Left colon (tissue), 2 donors: Measurements from ENCODE around the gene GUCD1. TPM values are rescaled to one million over a fixed set of nuclear protein-coding genes. Genes with fewer than 3 reads are reported as not detected.
"Not testable (repeated sequence)": the region's sequence is repeated elsewhere in the genome, so short reads cannot be mapped to it uniquely, and the experiment has no call there.

Experiments
- ATAC-seq: fragments of 200-7000 bp; cut with Tn5 transposase; one replicate; pipeline ENCODE4 v1.9.1; 2020; ENCODE audit warnings: mild to moderate bottlenecking, moderate library complexity
- DNase-seq, 2 donors: peaks; one replicate each; pipeline ENCODE4 v3.0.0-alpha.2; 2020
- intact Hi-C, 2 donors: fragments of 100-400 bp; cut with DNase I in 1 of 2; cut with micrococcal nuclease in 1 of 2; formaldehyde crosslinking; loops; one replicate each; pipeline versions ENCODE4 v1.11.2 to v1.14.0; 2022; cut with DNase I, micrococcal nuclease
- total RNA-seq, 2 donors: library from RNA; stranded (reverse); fragmentation: NEBNext Ultra II Directional; extraction: Animal tissue kit (Norgen Biotek cat#: 25700); gene quantifications; one replicate each; pipeline ENCODE4 v1.2.1, GENCODE V29; 2021
- donor health status: DM: no; HTN: no; CAD: no.
- donor health status: DM: yes; HTN: yes; CAD: no.

Gene GUCD1
- total RNA-seq, 2 donors from 2014 or later = 219 to 241 TPM

GRCh38 chr22:24578355-24579257 is 23.7 kb upstream of the GUCD1 start:
- intact Hi-C loops = no loop called here
- DNase-seq = no peak
- ATAC-seq = peak; percentile 82

GRCh38 chr22:24576778-24577177 is 21.8 kb upstream of the GUCD1 start:
- no peak for DNase-seq
- peak; percentile 56 for ATAC-seq
- intact Hi-C loops = no loop called here

DNA sequence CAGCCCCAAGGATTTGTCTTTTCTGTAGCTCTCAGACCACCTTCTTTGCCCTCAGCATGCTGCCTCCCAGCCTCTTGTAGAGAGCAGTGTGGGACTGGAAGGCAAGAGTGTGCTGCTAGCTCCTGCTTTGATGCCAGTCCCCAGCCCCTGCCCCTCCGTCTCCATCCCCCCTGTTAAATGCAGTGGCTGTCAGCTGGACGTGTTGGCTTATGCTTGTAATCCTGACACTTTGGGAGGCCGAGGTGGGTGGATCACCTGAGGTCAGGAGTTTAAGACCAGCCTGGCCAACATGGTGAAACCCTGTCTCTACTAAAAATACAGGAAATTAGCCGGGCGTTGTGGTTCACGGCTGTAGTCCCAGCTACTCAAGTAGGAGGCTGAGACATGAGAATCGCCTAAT is 16.3 kb upstream of the GUCD1 start:
- intact Hi-C loops = no loop called here
- no peak for ATAC-seq

GRCh38 chr22:24567668-24568067 is 12.7 kb upstream of the GUCD1 start:
- ATAC-seq = no peak
- intact Hi-C loops = no loop called here
- DNase-seq = no peak

More for the DNA sequence above, 16.3 kb upstream of the GUCD1 start:
- DNase-seq = no peak

- DNase-seq (no peak), ATAC-seq (no peak)
- intact Hi-C loops = no loop called here
These were observed 12.1 kb upstream of the GUCD1 start for GRCh38 chr22:24566899-24567511.

DNA sequence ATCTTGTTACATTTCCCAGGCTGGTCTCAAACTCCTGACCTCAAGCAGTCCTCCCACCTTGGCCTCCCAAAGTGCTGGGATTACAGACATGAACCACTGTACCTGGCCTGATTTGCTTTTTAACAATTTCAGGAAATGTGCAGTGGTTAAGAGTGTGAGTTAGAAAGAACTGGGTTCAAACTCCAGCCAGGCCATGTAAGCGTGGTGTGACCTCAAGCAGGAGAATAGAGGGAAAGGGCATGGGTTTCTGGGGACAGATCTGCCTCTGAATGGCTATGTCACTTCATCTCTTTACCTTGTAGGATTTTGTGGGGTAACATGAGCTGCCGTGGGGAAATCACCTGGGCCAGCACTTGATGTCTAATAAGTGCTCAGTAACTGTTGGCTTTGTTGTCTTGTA is 10.1 kb upstream of the GUCD1 start:
- ATAC-seq (no peak), DNase-seq (no peak)
- intact Hi-C loops = no loop called here

GRCh38 chr22:24564376-24565058 is 9.6 kb upstream of the GUCD1 start:
- ATAC-seq (no peak), DNase-seq (no peak)
- intact Hi-C loops = no loop called here

DNA sequence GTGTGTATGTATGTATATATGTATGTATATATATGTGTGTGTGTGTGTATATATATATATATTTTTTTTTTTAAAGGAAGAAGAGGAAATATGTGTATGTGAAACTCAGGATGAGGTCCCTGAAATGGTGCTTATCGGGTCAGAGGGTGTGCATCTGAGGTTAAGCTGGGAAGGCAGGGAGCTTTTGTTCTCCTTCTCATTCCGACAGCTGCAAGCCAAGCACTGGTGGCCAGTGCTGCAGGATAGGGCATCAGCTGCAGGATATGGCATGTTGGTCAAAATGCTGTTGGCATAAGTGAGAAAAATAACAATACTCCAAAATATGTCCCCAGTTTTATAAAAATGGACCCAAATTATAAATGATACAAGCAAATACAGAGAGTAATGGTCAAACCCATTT is 8.3 kb upstream of the GUCD1 start:
- intact Hi-C loops = no loop called here
- ATAC-seq = no peak

GRCh38 chr22:24559471-24559870 is 4.5 kb upstream of the GUCD1 start:
- no peak for ATAC-seq
- intact Hi-C loops = no loop called here
- no peak for DNase-seq

More for the DNA sequence above, 8.3 kb upstream of the GUCD1 start:
- DNase-seq = no peak

DNA sequence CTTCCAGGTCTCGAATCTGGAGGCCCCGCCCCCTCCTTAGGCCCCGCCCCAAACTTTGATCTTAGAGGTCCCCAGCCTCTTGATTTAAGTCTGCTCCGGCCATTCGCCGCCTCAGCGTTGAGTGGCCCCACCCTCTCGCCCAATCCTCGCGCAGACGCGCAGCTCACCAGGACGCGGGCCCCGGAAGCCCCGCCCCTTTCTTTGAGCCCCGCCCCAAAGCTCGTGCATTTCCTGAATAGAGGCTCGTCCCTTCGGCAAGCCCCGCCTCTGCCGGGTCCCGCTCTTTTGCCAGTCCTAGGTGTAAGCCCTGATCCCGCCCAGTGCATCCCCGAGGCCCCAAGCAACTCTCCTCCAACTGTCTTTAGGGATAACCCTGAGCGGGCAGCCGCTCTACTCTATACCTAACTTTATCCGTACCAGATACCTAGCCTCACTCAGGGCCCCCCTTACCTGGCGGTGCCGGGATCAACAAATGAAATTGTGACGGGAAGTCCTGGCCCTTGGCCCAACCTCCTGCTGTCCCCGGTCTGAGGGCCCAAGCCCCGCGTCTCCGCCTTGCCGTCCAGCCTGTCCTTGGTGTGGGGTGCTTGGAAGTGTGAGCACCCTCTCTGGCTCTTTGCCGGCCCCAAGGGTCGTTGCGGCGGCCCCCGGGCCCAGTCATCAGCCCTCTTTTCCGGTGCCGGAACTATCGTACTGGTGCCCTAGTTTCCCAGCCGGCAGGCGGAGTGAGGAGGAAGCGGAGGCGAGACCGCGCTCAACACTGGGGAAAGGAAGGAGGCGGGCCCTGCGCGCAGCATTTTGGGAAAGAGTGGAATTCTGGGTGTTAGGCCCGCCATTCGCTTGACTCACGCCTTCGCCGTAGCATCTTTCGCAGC is 464 bp upstream of the GUCD1 start, which contains the start of gene SNRPD3:
Gene SNRPD3 (plus strand): TSS at position 835 of the 875 bp plus-strand sequence. CDS start 1,676 bp downstream, outside the sequence.
- intact Hi-C loops = no loop called here
- ATAC-seq = peak; percentile 74
- DNase-seq = peak; percentile 99 to 100

DNA sequence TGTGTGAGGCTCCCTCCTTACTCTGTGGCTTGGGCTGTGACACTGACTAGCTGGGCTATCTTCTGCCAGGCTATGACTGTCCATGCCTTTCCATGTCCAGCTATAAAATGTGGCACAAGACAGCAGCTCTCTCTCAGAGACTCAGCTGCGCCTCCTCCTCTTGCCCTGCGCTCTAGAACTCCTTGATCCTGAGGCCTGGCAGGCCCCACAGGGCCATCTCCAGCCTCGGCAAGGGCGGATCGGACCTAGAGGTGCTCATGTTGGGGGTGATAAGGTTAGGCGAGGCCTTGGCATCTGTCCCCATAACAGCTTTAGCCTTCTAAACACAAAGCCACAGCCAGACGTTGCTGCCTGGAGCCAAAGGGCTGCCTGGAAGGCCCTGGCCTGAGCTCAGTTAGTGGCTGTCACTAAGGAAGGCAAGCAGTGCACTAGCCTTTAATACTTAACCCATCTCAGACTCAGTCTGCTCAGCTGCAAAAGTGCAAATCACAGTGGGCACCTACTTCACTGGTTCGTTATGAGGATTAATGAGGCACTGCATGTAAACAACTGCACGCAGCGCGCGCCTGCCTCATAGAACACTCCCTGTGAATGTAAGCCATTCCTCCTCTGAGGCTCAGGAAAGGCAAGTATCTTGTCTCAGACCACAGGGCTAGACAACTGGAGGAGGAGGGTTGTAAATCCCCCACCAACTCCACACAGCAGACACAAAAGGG is 1.2 kb downstream of the GUCD1 start:
- DNase-seq (peak; percentile 55 to 56), ATAC-seq (peak; percentile 5)
- intact Hi-C loops = no loop called here

DNA sequence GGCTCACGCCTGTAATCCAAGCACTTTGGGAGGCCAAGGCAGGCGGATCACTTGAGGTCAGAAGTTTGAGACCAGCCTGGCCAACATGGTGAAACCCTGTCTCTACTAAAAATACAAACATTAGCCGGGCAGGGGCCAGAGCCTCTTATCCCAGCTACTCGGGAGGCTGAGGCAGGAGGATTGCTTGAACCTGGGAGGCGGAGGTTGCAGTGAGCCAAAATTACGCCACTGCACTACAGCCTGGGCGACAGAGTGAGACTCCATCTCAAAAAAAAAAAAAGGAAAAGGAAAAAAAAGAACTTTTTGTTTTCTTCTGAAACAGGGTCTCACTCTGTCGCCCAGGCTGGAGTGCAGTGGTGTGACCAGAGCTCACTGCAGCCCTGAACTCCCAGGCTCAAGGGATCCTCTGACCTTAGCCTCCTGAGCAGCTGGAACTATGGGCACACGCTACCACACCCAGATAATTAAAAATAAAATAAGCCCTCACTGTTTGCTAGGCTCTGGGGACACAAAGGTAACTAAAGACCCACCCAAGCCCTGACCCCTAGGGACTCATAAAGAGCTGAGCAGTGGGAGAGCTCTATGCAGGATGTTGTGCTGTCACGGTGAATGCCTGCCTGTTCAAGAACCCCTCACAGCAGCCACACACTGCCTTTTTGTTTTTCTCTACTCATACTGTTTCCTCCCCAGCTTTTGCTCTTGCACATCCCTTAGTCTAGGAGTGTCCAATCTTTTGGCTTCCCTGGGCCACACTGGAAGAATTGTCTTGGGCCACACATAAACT is 2.2 kb downstream of the GUCD1 start:
- intact Hi-C loops = not testable (repeated sequence)
- DNase-seq (peak in 1 of 2 donors; percentile 40), ATAC-seq (peak; percentile 2)

DNA sequence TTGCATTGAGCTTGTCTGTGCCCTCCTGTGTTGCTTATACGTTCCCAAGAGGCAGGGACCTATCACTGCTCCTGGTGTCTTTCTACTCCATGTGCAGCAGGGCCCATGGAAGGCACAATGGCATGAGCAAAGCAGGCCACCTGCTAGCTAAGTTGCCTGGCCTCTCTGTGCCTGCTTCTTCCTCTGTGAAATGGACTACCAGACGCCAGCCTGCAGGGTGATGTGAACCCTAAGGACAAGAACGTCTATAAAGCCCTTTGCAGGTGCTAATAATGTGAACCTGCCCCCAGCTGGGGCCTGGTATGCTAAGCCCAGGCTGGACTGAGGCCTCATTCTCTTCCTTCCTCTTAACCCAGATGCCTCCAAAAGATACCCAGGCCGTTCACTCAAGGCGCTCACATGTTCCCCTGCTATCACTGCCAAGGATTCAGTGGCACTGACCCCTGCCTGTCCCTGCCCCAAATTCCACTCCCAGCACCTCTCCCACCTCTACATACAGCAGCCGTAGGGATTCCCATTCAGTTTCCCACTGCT is 4.0 kb downstream of the GUCD1 start:
- intact Hi-C loops = no loop called here
- ATAC-seq (no peak), DNase-seq (peak in 1 of 2 donors; percentile 10)

DNA sequence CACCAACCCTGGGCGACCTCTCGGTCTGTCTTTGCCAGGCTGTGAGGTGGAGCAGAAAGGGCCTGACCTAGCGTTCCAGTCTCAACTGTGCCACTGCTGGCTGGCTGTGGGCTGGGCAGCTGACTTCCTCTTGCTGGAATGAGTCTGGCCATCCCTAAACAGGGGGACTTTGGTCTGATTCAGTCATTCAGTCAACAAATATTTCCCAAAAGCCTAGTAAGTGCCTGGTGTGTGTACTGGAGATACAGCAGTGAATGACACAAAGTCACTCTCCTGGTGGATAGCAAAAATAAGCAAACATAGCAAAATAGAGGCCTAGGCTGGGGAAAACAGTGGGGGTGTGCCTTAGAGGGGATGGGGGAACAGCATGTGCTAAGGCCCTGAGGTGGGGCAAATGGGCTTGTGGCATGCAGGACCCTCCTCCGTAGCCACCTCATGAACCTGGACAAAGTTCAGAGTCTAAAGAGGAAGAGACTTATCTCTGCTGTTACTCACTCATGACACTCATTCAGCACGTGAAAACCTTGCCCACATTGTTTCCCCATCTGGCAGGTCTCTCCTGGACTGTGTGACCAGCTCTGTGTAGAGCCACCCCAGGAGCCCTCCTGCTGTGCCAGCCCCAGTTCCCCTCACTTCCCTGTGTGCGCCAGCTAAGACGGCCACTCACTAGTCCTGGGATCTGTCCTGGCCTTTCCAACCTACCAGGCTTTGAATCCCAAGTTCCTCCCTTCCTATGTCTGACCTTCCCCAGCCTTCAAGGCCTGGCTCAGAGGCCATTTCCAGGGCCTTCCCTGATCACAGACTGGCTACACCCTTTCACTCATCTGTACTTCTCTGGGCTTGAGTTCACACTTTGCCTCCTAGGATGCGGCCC is 4.7 kb downstream of the GUCD1 start:
- ATAC-seq = peak; percentile 42
- peak; percentile 52 to 81 for DNase-seq
- intact Hi-C loops = no loop called here

GRCh38 chr22:24548812-24549211 is 6.1 kb downstream of the GUCD1 start:
- intact Hi-C loops = no loop called here

DNA sequence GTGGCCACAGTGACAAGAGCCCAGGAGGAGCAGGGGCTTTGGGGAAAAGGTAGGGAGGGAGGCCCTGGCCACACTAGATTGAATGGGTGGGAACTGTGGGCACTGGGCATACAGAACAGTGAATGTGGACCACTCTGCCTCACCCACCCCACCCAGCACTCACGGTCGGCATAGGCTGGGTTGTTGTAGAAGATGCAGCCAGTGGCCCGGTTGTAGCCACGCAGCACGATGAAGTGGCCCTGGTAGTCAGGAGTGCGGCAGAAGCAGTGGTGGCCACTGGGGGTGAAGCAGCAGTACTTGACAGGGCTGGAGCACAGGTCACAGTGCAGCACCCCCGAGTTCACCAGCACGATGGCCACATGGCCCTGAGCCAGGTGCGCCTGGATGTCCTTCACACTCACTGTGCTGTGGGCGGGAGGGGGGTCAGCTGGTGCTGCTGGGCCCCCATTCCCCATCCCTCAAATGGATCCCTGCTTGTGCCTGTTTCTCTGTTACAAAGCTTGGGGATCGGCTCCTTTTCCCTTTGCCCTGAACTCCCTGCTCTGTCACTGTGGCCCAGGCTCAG is 11.2 kb downstream of the GUCD1 start:
- DNase-seq (no peak), ATAC-seq (no peak)
- intact Hi-C loops = no loop called here

More at GRCh38 chr22:24548812-24549211, 6.1 kb downstream of the GUCD1 start:
- ATAC-seq (no peak), DNase-seq (no peak)
